H1 (cell line): ENCODE results near the gene SUSD6. TPM values are rescaled to one million over a fixed set of nuclear protein-coding genes. Genes with fewer than 3 reads are reported as not detected.

ENCODE experiments used
- CTCF ChIA-PET: fragments of 300-600 bp; sonication (Branson Sonifier 250); formaldehyde crosslinking; loops from one replicate; lab custom pipeline; 2021; ENCODE audit not compliant: partially characterized antibody; lab: Charles Lee
- POLR2A ChIA-PET: fragments of 300-600 bp; sonication (Branson Sonifier 250); formaldehyde crosslinking; loops from one replicate; lab custom pipeline; 2021; ENCODE audit warnings: inconsistent platforms; ENCODE audit not compliant: partially characterized antibody; lab: Charles Lee
- DNase-seq, 2 experiments: peaks; one replicate each; pipeline versions ENCODE4 v3.0.0 to v3.0.0-alpha.2; 2010 to 2022; ENCODE audit warnings: low spot score in 2 of 2, low read depth in 1 of 2, mixed read lengths in 1 of 2
- FAIRE-seq: peaks from 2 replicates; lab custom pipeline; 2011; peaks lifted over from hg19 to GRCh38; lab: Jason Lieb, UNC
- H2AFZ ChIP-seq: 2 replicates; pipeline ENCODE4 v1.8.1; 2012; ENCODE audit warnings: low read length, inconsistent platforms
- H2AK5ac ChIP-seq: 2 replicates; pipeline ENCODE4 v1.6.1; 2013; ENCODE audit warnings: low read depth, low read length
- H2BK120ac ChIP-seq: replicated peaks from 2 replicates; pipeline ENCODE3; 2013; ENCODE audit warnings: low read depth, low read length, inconsistent platforms
- H2BK12ac ChIP-seq: 2 replicates; pipeline ENCODE4 v1.6.1; 2013; ENCODE audit warnings: low read depth, low read length
- H2BK15ac ChIP-seq: 2 replicates; pipeline ENCODE4 v1.6.1; 2013; ENCODE audit warnings: low read length
- H2BK20ac ChIP-seq: 2 replicates; pipeline ENCODE4 v1.6.1; 2013; ENCODE audit warnings: low read length
- H2BK5ac ChIP-seq: 2 replicates; pipeline ENCODE4 v1.6.1; 2013; ENCODE audit warnings: low read depth, low read length
- H3K14ac ChIP-seq: 2 replicates; pipeline ENCODE4 v1.6.1; 2013; ENCODE audit warnings: inconsistent platforms; ENCODE audit not compliant: insufficient read length
- H3K18ac ChIP-seq: 2 replicates; pipeline ENCODE4 v1.6.1; 2013; ENCODE audit warnings: low read length; ENCODE audit errors: extremely low read depth
- H3K23ac ChIP-seq: 2 replicates; pipeline ENCODE4 v1.6.1; 2013; ENCODE audit warnings: inconsistent platforms; ENCODE audit not compliant: insufficient read length
- H3K23me2 ChIP-seq: 2 replicates; pipeline ENCODE4 v1.6.1; 2013; ENCODE audit warnings: low read depth, low read length
- H3K27ac ChIP-seq: 2 replicates; pipeline ENCODE4 v1.6.1; 2011; ENCODE audit warnings: low read depth, low read length, inconsistent platforms
- H3K27me3 ChIP-seq, 4 experiments: replicated peaks in 1 of 4; 1 replicate in 1 of 4; 2 replicates in 3 of 4; pipeline versions ENCODE4 v1.6.1 to v1.8.1; 2011 to 2013; ENCODE audit warnings: low read length in 3 of 4, mild to moderate bottlenecking in 3 of 4, inconsistent platforms in 2 of 4, mixed read lengths in 2 of 4, moderate library complexity in 1 of 4; ENCODE audit not compliant: control insufficient read depth in 3 of 4, insufficient read depth in 3 of 4; ENCODE audit errors: extremely low read depth in 1 of 4
- H3K36me3 ChIP-seq, 4 experiments: 2 replicates each; pipeline versions ENCODE4 v1.6.1 to v1.8.1; 2011 to 2013; ENCODE audit warnings: mild to moderate bottlenecking in 4 of 4, low read length in 3 of 4, moderate library complexity in 2 of 4, control low read depth in 1 of 4, inconsistent platforms in 1 of 4; ENCODE audit not compliant: insufficient read depth in 4 of 4, control insufficient read depth in 2 of 4
- H3K4ac ChIP-seq: replicated peaks from 2 replicates; pipeline ENCODE3; 2013; ENCODE audit warnings: low read length, low read depth, mixed read lengths, inconsistent platforms; ENCODE audit not compliant: insufficient read length
- H3K4me1 ChIP-seq, 4 experiments: replicated peaks in 1 of 4; 1 replicate in 1 of 4; 2 replicates in 3 of 4; pipeline versions ENCODE4 v1.6.1 to v1.8.1; 2011 to 2013; ENCODE audit warnings: low read length in 3 of 4, inconsistent platforms in 2 of 4, mixed read lengths in 1 of 4; ENCODE audit not compliant: insufficient read depth in 4 of 4, control insufficient read depth in 3 of 4
- H3K4me2 ChIP-seq, 2 experiments: 2 replicates each; pipeline versions ENCODE4 v1.6.1 to v1.8.1; 2011 to 2013; ENCODE audit warnings: low read depth in 2 of 2, low read length in 2 of 2, control low read depth in 1 of 2, inconsistent platforms in 1 of 2, mild to moderate bottlenecking in 1 of 2; ENCODE audit not compliant: insufficient read depth in 1 of 2
- H3K4me3 ChIP-seq, 4 experiments: fragments of 200-600, 300-600 bp in 1 of 4; sonication (generic), shearing (Covaris generic), sonication (Bioruptor Twin) in 1 of 4; 2 replicates each; pipeline versions ENCODE4 v1.5.1 to v1.8.1; 2011 to 2016; ENCODE audit warnings: low read length in 4 of 4, low read depth in 3 of 4, control low read depth in 2 of 4, inconsistent platforms in 2 of 4, mild to moderate bottlenecking in 2 of 4, mixed read lengths in 1 of 4, moderate library complexity in 1 of 4; ENCODE audit not compliant: insufficient read depth in 2 of 4; ENCODE audit errors: extremely low read depth in 1 of 4
- H3K56ac ChIP-seq: replicated peaks from 2 replicates; pipeline ENCODE3; 2013; ENCODE audit warnings: low read depth, mild to moderate bottlenecking, mixed read lengths, low read length, inconsistent platforms; ENCODE audit not compliant: insufficient read length
- H3K79me1 ChIP-seq: 2 replicates; pipeline ENCODE4 v1.6.1; 2013; ENCODE audit warnings: low read depth, low read length, control low read depth
- H3K79me2 ChIP-seq, 2 experiments: 2 replicates each; pipeline versions ENCODE4 v1.6.1 to v1.8.1; 2012 to 2013; ENCODE audit warnings: low read length in 2 of 2, mild to moderate bottlenecking in 2 of 2, inconsistent platforms in 1 of 2; ENCODE audit not compliant: insufficient read depth in 2 of 2, control insufficient read depth in 1 of 2
- H3K9ac ChIP-seq, 4 experiments: replicated peaks in 1 of 4; 1 replicate in 1 of 4; 2 replicates in 3 of 4; pipeline versions ENCODE4 v1.6.1 to v1.8.1; 2011 to 2013; ENCODE audit warnings: low read depth in 3 of 4, low read length in 3 of 4, control low read depth in 2 of 4, mild to moderate bottlenecking in 2 of 4, moderate library complexity in 2 of 4, inconsistent platforms in 1 of 4; ENCODE audit errors: extremely low read depth in 1 of 4
- H3K9me3 ChIP-seq, 2 experiments: 2 replicates each; pipeline versions ENCODE4 v1.6.1 to v1.8.1; 2012 to 2013; ENCODE audit warnings: mild to moderate bottlenecking in 2 of 2, moderate library complexity in 2 of 2, control low read depth in 1 of 2, inconsistent platforms in 1 of 2, low read depth in 1 of 2, low read length in 1 of 2, mixed read lengths in 1 of 2; ENCODE audit not compliant: insufficient read depth in 2 of 2
- H4K20me1 ChIP-seq, 2 experiments: replicated peaks in 1 of 2; 2 replicates each; pipeline versions ENCODE3 to v1.8.1; 2011 to 2013; ENCODE audit warnings: inconsistent platforms in 2 of 2, low read length in 2 of 2, mild to moderate bottlenecking in 1 of 2; ENCODE audit not compliant: insufficient read depth in 2 of 2, control insufficient read depth in 1 of 2
- H4K5ac ChIP-seq: 2 replicates; pipeline ENCODE4 v1.6.1; 2013; ENCODE audit warnings: low read length, low read depth, mixed read lengths, inconsistent platforms; ENCODE audit not compliant: insufficient read length
- H4K8ac ChIP-seq: 2 replicates; pipeline ENCODE4 v1.8.0; 2013; ENCODE audit warnings: mild to moderate bottlenecking, moderate library complexity, low read length, inconsistent platforms; ENCODE audit not compliant: insufficient read depth; ENCODE audit errors: extremely low read depth
- H4K91ac ChIP-seq: replicated peaks from 2 replicates; pipeline ENCODE3; 2013; ENCODE audit warnings: low read length, mixed read lengths, inconsistent platforms; ENCODE audit not compliant: insufficient read length
- ASH2L ChIP-seq: fragments of 200-600, 300-600 bp; sonication (generic); IDR thresholded peaks from one replicate; pipeline ENCODE4 v1.7.1; 2017; ENCODE audit warnings: low read length
- CBX5 ChIP-seq: fragments of 300-800, 300-1000 bp; sonication (generic); IDR thresholded peaks from 2 replicates; pipeline ENCODE4 v1.7.1; 2016; ENCODE audit warnings: antibody characterized with exemption, low read length, low read depth
- RFX5 ChIP-seq: IDR thresholded peaks from 2 replicates; pipeline ENCODE4 v1.6.1; 2011; ENCODE audit warnings: low read depth, low read length, improper control_type of control experiment, borderline replicate concordance
- RNF2 ChIP-seq: fragments of 200-900, 300-1000 bp; sonication (generic); IDR thresholded peaks from 2 replicates; pipeline ENCODE4 v1.7.1; 2016; ENCODE audit warnings: borderline replicate concordance, low read depth, mild to moderate bottlenecking, antibody characterized with exemption, low read length; ENCODE audit not compliant: poor library complexity, severe bottlenecking; ENCODE audit errors: missing control alignments
- RXRA ChIP-seq: IDR thresholded peaks from 2 replicates; pipeline ENCODE4 v1.6.1; 2011; ENCODE audit warnings: low read depth, mild to moderate bottlenecking, low read length, moderate library complexity; ENCODE audit not compliant: insufficient read depth
- SIX5 ChIP-seq: IDR thresholded peaks from 2 replicates; pipeline ENCODE4 v1.6.1; 2011; ENCODE audit warnings: mild to moderate bottlenecking, low read depth, low read length
- WGBS, 2 experiments: shearing (Covaris generic) in 1 of 2; methylation state at CpG; one replicate each; pipeline versions ENCODE4 v1.1.6 to v1.1.7; 2013 to 2015; ENCODE audit warnings: low lambda C conversion rate in 2 of 2, mixed read lengths in 2 of 2, inconsistent platforms in 1 of 2, low coverage in 1 of 2, missing lambda C conversion rate in 1 of 2; ENCODE audit not compliant: insufficient replicate concordance in 2 of 2, insufficient coverage in 1 of 2, insufficient read length in 1 of 2; ENCODE audit errors: extremely low coverage in 1 of 2, missing lambda C conversion rate in 1 of 2; 5-methylcytosine and 5-hydroxymethylcytosine counted together
- polyA plus RNA-seq, 7 experiments: library from polyadenylated mRNA; depleted of rRNA in 3 of 7; stranded (reverse) in 5 of 7; unstranded in 2 of 7; fragments of >200 nt in 5 of 7; fragments of 200-250 nt in 2 of 7; gene quantifications; 1 replicate in 5 of 7; 2 replicates in 1 of 7; 4 replicates in 1 of 7; pipeline versions ENCODE4 v1.2.1 to v1.2.3, GENCODE V29; 2011 to 2013; ENCODE audit warnings: missing spikeins in 2 of 7, mixed read lengths in 2 of 7
- total RNA-seq: library from RNA; stranded (reverse); fragmentation: NEBNext Ultra II Directional; extraction: Animal tissue kit (Norgen Biotek cat#: 25700); gene quantifications from 2 replicates; pipeline ENCODE4 v1.2.1, GENCODE V29; 2021

The SUSD6 gene
- total and polyA plus RNA-seq, 2 of the 8 experiments (the other 6 are each of a cell fraction or from before 2014, with no cell fraction given): 3.0 to 3.8 TPM

DNA sequence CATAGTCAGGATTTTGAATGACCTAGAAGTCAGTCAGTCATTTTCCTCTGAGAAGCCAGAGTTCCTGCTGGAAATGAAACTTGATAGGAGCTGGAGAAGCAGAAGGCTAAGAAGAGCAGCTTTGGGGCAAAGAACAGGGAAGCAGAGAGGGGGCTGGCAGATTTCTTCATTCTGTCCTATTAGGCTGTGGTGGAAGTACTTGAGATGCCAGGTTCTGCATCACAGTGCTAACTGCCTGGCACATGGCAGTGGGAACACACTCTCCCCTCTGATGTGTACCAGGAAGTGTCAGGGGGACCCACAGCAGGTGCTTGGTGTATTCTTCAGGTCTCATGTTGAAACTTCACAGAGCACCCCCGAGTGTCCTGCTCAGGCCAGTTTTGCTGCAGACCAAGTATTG is 61.0 kb downstream of the SUSD6 start:
- Histone ChIP-seq H3K4ac (no peak overlapping the region), H4K91ac (no peak overlapping the region), H2BK15ac (no peak overlapping the region), H4K20me1 (peaks cover 0 to 1% of the 10 kb centered on the region in 2 experiments), H3K4me2 (no peak overlapping the region), H3K23ac (no peak overlapping the region), H3K27me3 (no peaks in the 10 kb centered on the region), H2AFZ (no peak overlapping the region), H3K27ac (no peak overlapping the region), H2BK120ac (no peak overlapping the region), H3K79me1 (0 out of 2 replicates have a peak, but pooled peaks cover 2% of the 10 kb centered on the region), H3K14ac (no peak overlapping the region), H3K56ac (no peak overlapping the region), H4K8ac (no peak overlapping the region), H2AK5ac (no peak overlapping the region), H3K23me2 (no peaks in the 10 kb centered on the region), H3K9me3 (no peaks in the 10 kb centered on the region), H3K4me1 (peaks cover 0 to 5% (median 4%) of the 10 kb centered on the region in 4 experiments; a peak in 3 of 7 replicates), H3K18ac (no peak overlapping the region), H3K9ac (no peak overlapping the region), H2BK5ac (no peak overlapping the region), H2BK20ac (no peak overlapping the region), H3K79me2 (no peaks in the 10 kb centered on the region), H4K5ac (no peak overlapping the region), H2BK12ac (no peak overlapping the region), H3K4me3 (no peak overlapping the region), H3K36me3 (no peaks in the 10 kb centered on the region; a peak in 1 of 8 replicates)
- DNase-seq: no peak
- no peak for FAIRE-seq
- CTCF ChIA-PET: interaction anchor here (0.9 to 2.6 kb wide), 5 partner anchors 12 to 169 kb away, joined by 4 to 12 read pairs (median 4); no protein-coding TSS in a partner anchor
- TF ChIP-seq RXRA (no peak), SIX5 (no peak), CBX5 (no peak), RNF2 (no peak), RFX5 (no peak), ASH2L (no peak)
- POLR2A ChIA-PET: no interaction called here
- 100% methylated on average over 1 of the region's 1 CpG; no CpG with 5 or more reads in 1 of the 2 experiments for WGBS, 2 experiments
